ENCODE results near the gene TAAR1.
A peak's percentile ranks its signal among the peaks of the same experiment; 100 is the strongest.

Gene TAAR1

DNA sequence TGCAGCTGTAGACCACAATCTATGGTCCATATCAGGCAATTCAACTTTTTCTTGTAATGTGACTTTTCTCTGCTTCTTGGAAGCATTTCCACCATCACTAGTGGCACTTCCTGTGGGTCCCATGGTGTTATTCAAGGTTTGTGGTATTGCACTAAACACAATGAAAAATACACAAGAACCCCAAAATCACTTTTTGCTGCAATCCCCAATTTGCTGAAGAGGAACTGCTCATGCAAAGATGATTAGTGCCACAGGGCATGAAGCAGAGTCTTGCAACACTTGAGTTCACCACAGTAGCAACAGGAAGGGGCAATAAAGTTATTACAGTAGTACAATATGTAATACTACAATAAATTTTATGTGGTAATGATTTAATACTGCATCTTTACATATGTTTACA is 16.8 kb upstream of the TAAR1 start:
- ChIA-PET POLR2A (no interaction called here), CTCF (no interaction called here)
- no peak for DNase-seq (ENCODE audit: extremely low spot score)
- TF ChIP-seq BHLHE40 (IDR thresholded peaks at IDR 0.05; ENCODE audit: borderline replicate concordance): no peak
- TF ChIP-seq FOXK2 (IDR thresholded peaks at IDR 0.05): no peak
- TF ChIP-seq HDGF (IDR thresholded peaks at IDR 0.05; ENCODE audit: borderline replicate concordance): no peak
- TF ChIP-seq SP1 (IDR thresholded peaks at IDR 0.05): no peak

DNA sequence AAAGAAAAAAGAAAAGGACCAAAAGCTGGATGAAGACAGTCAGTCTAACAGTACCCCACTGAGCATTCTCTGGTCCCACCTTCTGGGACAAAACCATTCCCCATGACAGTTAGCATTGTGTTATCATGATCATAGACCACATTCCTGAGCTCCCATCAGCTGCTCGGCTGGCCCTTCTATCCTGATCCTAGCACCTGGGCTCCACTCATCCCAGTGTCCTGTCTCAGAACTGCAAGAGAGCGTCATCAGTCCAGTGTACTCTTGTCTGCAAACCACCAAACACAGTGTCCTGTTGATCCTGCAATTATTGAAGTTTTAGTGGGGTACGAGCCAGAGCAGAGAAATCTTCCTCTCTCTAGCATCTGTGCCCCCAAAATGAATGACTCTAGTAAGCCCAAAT is 16.0 kb upstream of the TAAR1 start:
- ChIA-PET POLR2A (no interaction called here), CTCF (no interaction called here)
- DNase-seq (ENCODE audit: extremely low spot score): no peak
- TF ChIP-seq CTBP1 (IDR thresholded peaks at IDR 0.05; ENCODE audit: borderline replicate concordance) (no peak), HDGF (IDR thresholded peaks at IDR 0.05; ENCODE audit: borderline replicate concordance) (no peak), FOXK2 (IDR thresholded peaks at IDR 0.05) (no peak)

DNA sequence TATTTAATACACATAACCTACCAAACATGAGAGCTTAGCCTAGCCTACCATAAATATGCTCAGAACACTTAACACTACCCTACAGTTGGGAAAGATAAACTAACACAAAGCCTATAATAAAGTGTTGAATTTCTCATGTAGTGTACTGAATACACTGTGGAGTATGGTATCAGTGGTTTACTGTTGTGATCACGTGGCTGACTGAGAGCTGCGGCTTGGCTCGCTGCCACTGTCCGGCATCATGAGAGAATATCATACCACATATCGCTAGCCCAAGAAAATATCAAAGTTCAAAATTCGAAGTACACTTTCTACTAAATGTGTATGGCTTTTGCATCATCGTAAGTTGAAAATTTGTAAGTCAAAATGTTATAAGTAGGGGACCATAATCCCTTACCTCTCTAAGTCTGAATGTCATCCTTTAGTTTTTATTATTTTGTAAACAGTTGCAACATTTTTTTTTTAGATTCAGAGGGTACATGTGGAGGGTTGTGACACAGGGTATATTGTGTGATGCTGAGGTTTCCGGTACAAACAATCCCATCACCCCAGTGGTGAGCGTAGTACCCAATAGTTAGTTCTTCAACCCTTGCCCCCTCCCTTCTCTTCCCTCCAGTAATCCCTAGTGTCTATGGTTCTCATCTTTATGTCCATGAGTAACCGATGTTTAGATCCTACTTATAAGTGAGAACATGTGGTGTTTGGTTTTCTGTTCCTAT is 14.6 kb upstream of the TAAR1 start:
- CTCF ChIA-PET: no interaction called here
- no peak for TF ChIP-seq SUZ12 (IDR thresholded peaks at IDR 0.05)
- TF ChIP-seq FOXM1 (IDR thresholded peaks at IDR 0.05; ENCODE audit: borderline replicate concordance): no peak
- TF ChIP-seq FOXA1 (IDR thresholded peaks at IDR 0.05): no peak
- no peak for TF ChIP-seq NFRKB (IDR thresholded peaks at IDR 0.05)
- no peak for TF ChIP-seq LEF1 (IDR thresholded peaks at IDR 0.05; ENCODE audit: borderline replicate concordance)
- TF ChIP-seq CTBP1 (IDR thresholded peaks at IDR 0.05; ENCODE audit: borderline replicate concordance): no peak
- no peak for TF ChIP-seq ARNT (IDR thresholded peaks at IDR 0.05)
- no peak for TF ChIP-seq TARDBP (IDR thresholded peaks at IDR 0.05)
- TF ChIP-seq ELF4 (IDR thresholded peaks at IDR 0.05): no peak
- TF ChIP-seq BHLHE40 (IDR thresholded peaks at IDR 0.05; ENCODE audit: borderline replicate concordance): no peak
- no peak for TF ChIP-seq SP1 (IDR thresholded peaks at IDR 0.05)
- no peak for TF ChIP-seq FOXK2 (IDR thresholded peaks at IDR 0.05)
- no peak for TF ChIP-seq ZNF384 (IDR thresholded peaks at IDR 0.05)
- no peak for TF ChIP-seq L3MBTL2 (conservative IDR thresholded peaks at IDR 0.05)
- TF ChIP-seq, protein P1, sequence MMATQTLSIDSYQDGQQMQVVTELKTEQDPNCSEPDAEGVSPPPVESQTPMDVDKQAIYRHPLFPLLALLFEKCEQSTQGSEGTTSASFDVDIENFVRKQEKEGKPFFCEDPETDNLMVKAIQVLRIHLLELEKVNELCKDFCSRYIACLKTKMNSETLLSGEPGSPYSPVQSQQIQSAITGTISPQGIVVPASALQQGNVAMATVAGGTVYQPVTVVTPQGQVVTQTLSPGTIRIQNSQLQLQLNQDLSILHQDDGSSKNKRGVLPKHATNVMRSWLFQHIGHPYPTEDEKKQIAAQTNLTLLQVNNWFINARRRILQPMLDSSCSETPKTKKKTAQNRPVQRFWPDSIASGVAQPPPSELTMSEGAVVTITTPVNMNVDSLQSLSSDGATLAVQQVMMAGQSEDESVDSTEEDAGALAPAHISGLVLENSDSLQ (IDR thresholded peaks at IDR 0.05): no peak
- no peak for TF ChIP-seq HDGF (IDR thresholded peaks at IDR 0.05; ENCODE audit: borderline replicate concordance)
- POLR2A ChIA-PET: no interaction called here
- DNase-seq (ENCODE audit: extremely low spot score): no peak

DNA sequence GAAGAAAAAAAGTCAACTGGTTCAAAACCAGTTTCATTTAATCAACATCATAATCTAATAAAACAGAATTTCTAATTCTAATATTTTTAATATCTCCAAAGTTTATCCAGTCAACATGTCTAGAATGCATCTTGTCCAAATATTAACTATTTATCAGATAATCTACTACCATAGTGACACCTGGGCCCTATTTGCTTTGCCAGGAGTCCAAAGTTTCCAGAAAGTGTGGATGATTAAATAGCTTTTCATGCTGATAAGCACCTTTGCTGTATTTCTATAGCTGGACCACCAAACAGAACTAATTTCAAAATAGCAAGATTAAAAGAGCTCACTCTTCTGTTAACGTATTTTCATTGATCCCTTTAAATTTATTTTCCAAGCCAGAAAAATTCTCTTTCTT is 12.3 kb upstream of the TAAR1 start:
- TF ChIP-seq ARNT (IDR thresholded peaks at IDR 0.05) (no peak), TARDBP (IDR thresholded peaks at IDR 0.05) (no peak), FOXM1 (IDR thresholded peaks at IDR 0.05; ENCODE audit: borderline replicate concordance) (no peak), ZNF384 (IDR thresholded peaks at IDR 0.05) (no peak), SUZ12 (IDR thresholded peaks at IDR 0.05) (no peak), HDGF (IDR thresholded peaks at IDR 0.05; ENCODE audit: borderline replicate concordance) (no peak), L3MBTL2 (conservative IDR thresholded peaks at IDR 0.05) (no peak), CTBP1 (IDR thresholded peaks at IDR 0.05; ENCODE audit: borderline replicate concordance) (no peak), FOXK2 (IDR thresholded peaks at IDR 0.05) (no peak), NFRKB (IDR thresholded peaks at IDR 0.05) (no peak), FOXA1 (IDR thresholded peaks at IDR 0.05) (no peak), LEF1 (IDR thresholded peaks at IDR 0.05; ENCODE audit: borderline replicate concordance) (no peak), SP1 (IDR thresholded peaks at IDR 0.05) (no peak), BHLHE40 (IDR thresholded peaks at IDR 0.05; ENCODE audit: borderline replicate concordance) (no peak)
- TF ChIP-seq, protein P1 (IDR thresholded peaks at IDR 0.05): no peak
- DNase-seq (ENCODE audit: extremely low spot score): no peak
- ChIA-PET POLR2A (no interaction called here), CTCF (interaction anchor here (0.6 to 1.5 kb wide), 4 partner anchors 20 to 231 kb away, joined by 3 to 6 read pairs (median 4); no protein-coding TSS in a partner anchor)

DNA sequence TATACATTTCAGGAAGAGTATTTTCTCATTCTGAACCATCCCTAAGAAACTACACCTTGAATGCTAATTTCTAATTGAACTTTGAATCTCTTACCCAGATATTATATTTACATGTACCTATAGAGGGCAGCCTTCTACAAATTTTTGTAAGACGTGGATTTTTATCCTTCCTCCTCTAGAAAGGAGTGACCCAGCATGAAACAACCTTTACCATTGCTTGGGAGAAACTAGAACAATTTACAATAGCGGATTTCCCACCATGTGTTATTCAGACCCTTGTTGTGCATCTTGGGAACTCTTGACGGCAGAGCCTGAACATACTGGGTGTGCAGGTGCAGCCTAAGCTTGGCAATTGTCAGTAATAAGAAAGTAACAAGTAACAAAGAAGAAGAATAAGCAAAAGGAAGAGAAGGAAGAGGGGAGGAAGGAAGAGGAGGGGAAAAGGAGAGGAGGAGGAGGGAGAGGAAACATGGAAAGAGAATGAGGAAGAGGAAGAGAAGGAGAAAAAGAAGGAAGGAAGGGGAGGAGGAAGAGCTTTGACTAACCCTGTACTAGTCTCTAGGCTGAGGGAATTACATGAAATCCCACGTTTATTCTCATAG is 10.8 kb upstream of the TAAR1 start:
- ChIA-PET POLR2A (no interaction called here), CTCF (interaction anchor here (0.6 to 1.9 kb wide), 12 partner anchors 46 to 785 kb away, joined by 3 to 10 read pairs (median 3); no protein-coding TSS in a partner anchor)
- DNase-seq (ENCODE audit: extremely low spot score): peak; percentile 50
- TF ChIP-seq, protein P1 (IDR thresholded peaks at IDR 0.05): no peak
- peak; percentile 55; the same call in 1 of the 2 replicates for TF ChIP-seq L3MBTL2 (conservative IDR thresholded peaks at IDR 0.05)

DNA sequence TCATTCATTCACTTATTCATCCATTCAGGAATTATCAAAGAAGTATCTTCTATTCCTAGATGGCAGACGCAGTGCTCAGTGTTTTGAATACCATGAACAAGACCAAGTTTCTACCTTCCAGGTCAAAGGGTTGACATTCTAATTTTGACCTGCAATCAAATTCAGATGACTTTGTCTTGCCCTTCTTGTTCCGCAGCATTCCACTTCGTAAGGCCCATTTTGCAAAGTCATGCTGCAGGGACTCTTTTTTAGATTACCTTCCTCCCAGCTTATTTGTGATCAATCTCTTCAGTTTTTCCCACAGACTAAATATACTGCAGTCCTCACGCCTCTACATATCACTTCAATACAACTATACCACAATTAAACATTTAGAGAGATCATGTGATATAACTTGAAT is 7.1 kb upstream of the TAAR1 start:
- no peak for TF ChIP-seq TARDBP (IDR thresholded peaks at IDR 0.05)
- TF ChIP-seq CTBP1 (IDR thresholded peaks at IDR 0.05; ENCODE audit: borderline replicate concordance): no peak
- TF ChIP-seq HDGF (IDR thresholded peaks at IDR 0.05; ENCODE audit: borderline replicate concordance): no peak
- TF ChIP-seq, protein P1 (IDR thresholded peaks at IDR 0.05): no peak
- no peak for TF ChIP-seq FOXA1 (IDR thresholded peaks at IDR 0.05)
- no peak for TF ChIP-seq SP1 (IDR thresholded peaks at IDR 0.05)
- no peak for TF ChIP-seq LEF1 (IDR thresholded peaks at IDR 0.05; ENCODE audit: borderline replicate concordance)
- no peak for TF ChIP-seq NFRKB (IDR thresholded peaks at IDR 0.05)
- no peak for TF ChIP-seq ZNF384 (IDR thresholded peaks at IDR 0.05)
- TF ChIP-seq ARNT (IDR thresholded peaks at IDR 0.05): no peak
- no peak for TF ChIP-seq L3MBTL2 (conservative IDR thresholded peaks at IDR 0.05)
- TF ChIP-seq ELF4 (IDR thresholded peaks at IDR 0.05): no peak
- TF ChIP-seq FOXK2 (IDR thresholded peaks at IDR 0.05): no peak
- no peak for TF ChIP-seq FOXM1 (IDR thresholded peaks at IDR 0.05; ENCODE audit: borderline replicate concordance)
- TF ChIP-seq BHLHE40 (IDR thresholded peaks at IDR 0.05; ENCODE audit: borderline replicate concordance): no peak
- TF ChIP-seq SUZ12 (IDR thresholded peaks at IDR 0.05): no peak
- ChIA-PET POLR2A (no interaction called here), CTCF (no interaction called here)
- no peak for DNase-seq (ENCODE audit: extremely low spot score)
